Measurements from ENCODE around the gene KLF11. TPM values are rescaled to one million over a fixed set of nuclear protein-coding genes. Genes with fewer than 3 reads are reported as not detected.
"Not testable (repeated sequence)": the region's sequence is repeated elsewhere in the genome, so short reads cannot be mapped to it uniquely, and the experiment has no call there.

KLF11 gene
- polyA plus RNA-seq, 12 donors, result 23.1 to 30.8 (median 25.2) TPM; not detected in 1

DNA sequence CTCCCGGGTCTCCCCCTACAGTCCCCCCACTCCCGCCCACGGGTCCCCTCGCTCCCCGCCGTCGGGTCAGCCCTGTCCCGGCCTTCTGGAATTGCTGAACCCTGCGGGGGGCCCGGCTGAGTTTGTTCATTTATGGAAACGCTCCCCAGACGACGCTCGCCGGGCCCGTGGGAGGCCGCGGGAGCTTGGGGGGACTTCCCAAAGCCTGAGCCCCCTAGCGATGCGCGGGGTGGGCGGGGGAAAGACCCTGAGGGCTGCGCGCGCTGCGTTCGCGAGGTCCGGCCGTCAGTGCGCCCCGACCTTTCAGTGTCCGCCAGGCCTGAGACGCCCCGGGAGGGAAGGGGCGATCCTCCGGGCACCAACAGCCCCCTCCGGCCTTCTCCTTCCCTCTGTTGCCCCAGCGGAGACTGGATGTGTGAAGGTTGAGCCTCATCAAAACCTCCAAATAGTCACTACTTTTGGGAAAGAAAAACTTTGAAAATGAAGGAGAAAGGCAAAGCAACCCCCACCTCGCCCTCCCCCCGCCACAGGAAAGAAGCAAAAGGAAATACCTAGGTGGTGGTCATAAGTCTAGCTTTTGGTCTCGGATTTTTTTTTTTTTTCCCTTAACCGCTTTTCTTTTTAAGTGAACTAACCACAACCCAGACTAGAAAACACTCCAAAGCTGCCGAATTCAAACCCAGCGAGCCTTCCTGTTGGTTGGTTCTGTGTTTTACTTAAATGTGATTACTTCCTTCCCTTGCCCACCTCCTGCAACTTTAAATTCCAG is 37.4 kb downstream of the KLF11 start:
- DNase-seq, result no peak

DNA sequence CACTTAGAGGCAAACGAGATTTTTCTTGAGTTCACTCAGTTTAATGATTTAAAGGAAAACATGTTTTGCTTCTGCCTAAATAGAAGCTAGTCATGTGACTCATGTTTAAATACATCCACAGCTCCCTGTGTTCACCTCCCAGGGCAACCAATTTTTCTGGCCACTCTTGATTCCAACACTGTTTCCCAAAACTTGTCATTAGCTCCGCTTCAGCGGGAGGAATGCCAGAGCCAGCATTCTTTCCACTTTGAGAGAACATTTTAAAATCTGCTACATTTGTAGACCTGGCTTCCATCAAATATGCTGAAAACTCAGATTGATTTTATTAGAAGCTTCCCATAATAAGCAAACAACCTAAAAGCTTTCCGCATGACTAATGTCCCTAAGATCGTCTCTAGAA is 39.7 kb downstream of the KLF11 start:
- DNase-seq, result peak; percentile 43

DNA sequence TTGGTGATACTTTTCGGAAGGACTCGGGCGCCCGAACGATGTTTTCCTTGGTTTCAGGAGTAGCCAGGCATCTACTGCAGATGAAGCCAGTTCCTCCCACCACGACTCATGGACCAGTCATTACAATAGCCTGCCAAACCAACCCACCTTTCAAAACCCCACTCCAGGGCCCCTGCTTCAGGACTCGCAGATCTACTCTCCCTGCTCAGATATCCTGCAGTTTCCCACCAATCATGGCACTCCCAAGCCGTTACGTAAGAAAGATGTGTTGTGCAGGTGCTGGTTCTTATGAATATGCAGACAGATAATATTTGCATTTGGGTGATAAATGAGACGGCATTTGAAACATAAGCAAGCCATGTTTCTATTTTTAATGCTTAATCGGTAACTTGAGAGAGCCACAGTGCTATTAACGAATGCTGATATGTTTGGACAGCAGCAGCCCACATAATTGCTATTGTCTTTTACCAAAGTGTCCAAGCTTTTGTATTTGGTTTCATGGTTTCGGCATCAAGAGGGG is 40.4 kb downstream of the KLF11 start:
- no peak for DNase-seq

DNA sequence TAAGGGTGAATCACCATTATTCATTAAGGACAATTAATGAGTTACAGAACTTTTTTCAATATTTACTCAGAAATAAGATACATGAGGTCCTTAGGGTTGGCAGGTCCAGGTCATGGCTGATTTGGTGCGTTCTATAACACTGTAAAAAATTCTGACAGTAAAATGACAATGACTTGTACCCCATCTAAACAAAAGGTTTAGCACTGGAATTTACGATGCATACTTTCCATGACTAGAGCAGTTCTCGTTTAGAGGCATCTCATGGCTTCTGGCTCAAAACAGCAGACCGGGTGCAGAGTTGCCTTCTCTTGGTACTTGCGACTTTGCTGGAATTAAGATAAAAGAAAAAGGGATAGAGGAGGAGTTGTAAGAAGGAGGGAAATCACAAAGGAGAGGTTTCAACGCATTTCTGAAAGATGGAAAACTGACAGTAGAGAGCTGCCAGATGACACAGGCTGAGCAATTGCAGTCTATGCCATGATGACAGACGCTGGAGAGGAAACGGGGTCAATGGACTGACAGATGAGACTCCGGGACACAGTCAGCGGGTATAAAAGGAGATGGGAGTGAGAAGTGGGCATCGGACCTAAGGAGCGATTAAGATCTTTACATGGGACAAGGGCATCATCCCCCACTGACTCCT is 41.0 kb downstream of the KLF11 start:
- DNase-seq, result no peak

DNA sequence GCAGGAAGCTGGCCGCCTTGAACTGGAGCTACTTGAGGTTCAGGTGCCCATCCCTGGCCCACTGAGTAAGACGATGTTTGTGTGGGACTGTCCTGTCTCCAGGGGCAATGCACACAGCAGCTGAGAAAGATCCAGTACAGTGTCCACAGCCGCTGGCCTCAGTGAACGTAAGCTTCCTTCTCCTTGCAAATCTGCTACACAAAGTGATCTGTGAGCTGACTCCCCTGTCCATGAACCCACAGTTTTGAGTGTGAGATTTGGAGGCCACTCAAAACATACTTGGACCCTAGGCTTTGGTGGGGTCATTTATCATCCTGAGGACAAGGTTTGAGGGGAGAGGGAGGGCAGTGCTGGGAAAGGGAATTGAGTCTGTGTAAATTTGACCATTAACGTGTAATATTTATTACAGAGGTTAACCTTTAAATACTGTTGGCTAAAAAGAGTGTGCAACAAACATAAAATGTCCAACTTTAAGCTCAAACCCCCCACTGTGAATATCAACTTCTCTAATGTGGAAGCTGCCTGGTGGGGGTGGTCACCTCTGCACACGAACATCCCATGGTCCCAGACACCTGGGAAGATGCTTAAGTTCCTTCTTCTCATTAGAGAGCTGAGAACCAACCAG is 41.8 kb downstream of the KLF11 start:
- no peak for DNase-seq

DNA sequence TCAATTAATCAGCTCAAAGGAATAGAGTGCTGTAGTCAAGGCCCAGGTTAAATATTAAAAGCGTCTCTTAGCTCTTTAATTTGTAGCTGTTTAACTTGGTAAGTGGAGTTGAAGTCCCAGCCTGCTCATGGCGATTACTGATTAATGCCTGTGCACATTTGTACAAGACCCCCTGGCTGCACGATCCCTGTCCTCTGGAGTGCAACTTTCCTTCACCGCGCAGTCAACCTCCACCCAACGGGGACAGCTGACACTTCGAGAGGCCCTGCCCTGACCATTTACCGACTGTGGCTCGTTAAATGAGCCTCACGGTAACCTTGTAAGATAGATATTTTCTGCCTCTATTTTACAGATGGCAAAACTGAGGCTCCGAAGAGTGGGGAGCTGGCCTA is 42.3 kb downstream of the KLF11 start:
- DNase-seq, result no peak

DNA sequence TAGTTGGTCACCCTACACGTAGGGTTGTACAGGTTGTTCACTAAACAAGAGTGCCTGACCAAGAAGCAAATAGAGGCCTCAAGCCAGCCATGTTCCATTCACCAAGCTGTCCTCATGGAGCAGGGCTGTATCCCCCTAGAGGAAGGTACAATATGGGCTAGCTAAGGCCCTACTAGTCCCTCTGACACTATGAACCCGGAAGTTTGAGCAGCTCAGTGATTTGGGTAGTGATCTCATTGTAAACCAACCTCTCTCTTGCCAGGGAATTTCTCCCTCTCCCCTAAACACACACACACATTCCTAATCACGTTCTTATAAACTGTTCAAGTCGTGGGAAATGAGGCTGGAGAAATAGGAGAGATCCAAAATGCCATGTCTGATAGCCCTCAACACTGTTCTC is 43.6 kb downstream of the KLF11 start:
- no peak for DNase-seq

DNA sequence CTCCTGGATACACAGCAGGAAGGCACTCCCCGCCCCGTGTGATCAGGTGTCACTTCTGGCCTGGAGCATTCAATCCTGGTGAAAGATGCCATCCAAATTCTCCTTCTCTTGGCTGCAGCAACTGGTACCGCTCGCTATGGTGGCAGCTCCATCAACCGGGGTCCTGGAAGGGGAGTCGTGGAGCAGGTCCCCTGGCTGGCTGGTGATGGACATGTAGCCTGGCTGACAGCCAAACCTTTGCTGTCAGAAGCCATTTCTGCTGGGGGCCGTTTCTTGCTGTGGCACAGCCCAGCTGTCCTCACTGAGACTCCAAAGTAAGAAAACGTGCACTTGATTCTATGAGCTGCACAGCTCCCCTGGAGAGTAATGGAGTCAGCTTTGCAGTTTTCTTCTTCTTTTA is 44.0 kb downstream of the KLF11 start:
- DNase-seq, result no peak

DNA sequence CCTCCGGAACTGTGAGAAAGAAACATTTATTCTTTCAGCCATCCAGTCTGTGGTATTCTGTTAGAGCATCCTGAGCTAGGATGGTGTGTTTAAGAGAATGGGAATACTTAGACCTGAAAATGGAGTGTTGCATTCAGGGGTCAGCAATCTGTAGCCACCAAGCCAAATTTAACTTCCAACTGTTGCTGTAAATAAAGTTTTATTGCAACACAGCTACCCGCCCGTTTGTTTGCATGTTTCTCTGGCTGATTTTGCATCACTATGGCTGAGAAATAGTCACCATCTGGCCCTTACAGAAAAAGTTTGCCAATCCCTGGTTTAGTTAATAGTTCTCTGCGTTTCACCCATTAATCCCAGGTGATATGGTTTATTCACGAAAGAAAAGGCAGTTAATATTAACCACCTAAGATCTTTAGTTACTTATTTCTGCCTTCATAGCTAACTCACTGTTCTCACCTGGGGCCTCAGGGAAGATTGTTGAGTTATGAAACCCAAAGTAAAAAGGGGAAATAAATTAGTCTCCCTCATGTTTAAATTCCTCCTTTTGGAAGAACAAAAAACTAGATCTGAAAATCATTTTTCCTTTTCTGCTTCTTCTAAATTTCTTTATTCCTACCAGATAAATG is 46.3 kb downstream of the KLF11 start:
- no peak for DNase-seq

DNA sequence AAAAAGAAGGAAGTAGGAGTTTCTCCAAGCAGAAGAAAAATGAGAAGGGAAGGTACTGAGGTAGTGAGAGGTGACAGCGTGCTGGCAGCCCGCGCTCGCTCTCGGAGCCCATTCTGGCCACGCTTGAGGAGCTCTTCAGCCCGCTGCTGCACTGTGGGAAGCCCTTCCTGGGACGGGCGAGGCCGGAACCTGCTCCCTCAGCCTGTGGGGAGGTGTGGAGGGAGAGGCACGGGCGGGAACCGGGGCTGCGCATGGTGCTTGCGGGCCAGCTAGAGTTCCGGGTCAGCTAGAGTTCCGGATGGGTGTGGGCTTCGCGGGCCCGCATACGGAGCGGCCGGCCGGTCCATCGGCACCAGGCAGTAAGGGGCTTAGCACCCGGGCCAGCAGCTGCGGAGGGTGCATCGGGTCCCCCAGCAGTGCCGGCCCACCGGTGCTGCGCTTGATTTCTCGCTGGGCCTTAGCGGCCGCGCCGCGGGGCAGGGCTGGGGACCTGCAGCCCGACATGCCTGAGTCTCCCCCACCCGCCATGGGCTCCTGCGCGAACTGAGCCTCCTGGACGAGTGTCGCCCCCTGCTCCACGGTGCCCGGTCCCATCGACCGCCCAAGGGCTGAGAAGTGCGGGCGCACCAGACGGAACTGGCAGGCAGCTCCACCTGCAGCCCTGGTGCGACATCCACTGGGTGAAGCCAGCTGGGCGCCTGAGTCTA is 48.0 kb downstream of the KLF11 start:
- no peak for DNase-seq

DNA sequence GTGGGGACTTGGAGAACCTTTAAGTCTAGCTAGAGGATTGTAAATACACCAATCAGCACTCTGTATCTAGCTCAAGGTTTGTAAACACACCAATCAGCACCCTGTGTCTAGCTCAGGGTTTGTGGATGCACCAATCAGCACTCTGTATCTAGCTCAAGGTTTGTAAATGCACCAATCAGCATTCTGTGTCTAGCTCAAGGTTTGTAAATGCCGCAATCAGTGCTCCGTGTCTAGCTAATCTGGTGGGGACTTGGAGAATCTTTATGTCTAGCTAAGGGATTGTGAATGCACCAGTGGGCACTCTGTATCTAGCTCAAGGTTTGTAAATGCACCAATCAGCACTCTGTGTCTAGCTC is 48.5 kb downstream of the KLF11 start:
- DNase-seq, result not testable (repeated sequence)

DNA sequence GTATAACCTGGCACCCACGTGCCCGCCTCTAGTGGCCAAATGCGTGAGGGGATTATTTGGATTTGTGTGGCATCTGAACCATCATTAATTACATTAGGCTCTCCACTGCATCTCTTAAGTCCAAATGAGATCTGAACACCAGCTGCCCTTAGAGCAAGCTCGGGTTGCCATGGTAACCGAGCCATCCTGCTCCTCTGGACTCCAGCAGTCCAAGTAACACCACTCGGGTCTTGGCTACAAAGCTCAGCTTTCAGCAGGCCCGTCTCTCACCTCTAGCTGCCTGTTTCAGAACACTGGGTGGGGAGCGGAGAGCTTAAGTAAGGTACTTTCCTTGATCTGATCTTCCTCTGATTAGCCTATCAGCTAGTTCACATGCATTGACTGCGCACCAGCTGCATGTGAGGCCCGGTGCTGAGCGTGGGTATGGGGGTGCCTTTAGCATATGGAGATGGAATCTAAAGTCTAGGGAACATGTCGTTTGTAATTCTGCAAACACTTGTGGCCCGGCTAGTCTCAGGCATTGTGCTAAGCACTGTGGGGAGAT is 51.0 kb downstream of the KLF11 start:
- DNase-seq, result no peak

DNA sequence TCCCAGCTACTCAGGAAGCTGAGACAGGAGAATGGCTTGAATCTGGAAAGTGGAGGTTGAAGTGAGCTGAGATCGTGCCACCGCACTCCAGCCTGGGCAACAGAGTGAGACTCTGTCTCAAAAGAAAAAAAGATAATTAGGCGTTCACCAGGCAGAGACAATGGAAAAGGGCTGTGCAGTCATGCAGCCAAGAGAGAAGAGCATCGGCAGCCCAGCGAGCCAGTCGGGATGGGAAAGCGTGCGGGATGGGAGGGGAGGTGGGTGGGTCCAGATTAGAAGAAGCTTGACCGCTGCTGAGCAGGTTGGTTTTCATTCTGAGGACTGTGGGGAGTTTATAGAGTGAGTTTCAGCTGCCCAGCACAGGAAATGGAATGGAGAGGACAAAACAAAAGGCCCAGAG is 51.8 kb downstream of the KLF11 start:
- DNase-seq, result no peak

DNA sequence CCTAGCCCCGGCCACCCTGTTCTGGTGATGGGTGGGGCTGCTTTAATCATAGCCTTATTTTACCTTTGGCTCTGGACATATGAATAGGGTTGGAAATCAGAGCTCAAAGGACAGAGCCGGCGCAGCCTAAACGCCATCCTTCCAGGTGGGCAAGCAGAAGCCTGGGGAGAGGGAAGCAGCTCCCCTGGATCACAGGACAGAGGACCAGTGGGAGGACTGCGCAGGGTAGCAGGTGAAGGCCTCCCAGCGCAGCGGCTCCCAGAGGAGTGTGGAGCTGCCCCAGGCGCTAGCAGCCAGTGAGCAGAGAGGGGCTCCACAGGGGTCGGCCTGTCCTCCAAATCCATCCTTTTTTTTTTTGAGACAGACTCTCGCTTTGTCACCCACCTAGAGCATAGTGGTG is 53.3 kb downstream of the KLF11 start:
- no peak for DNase-seq

DNA sequence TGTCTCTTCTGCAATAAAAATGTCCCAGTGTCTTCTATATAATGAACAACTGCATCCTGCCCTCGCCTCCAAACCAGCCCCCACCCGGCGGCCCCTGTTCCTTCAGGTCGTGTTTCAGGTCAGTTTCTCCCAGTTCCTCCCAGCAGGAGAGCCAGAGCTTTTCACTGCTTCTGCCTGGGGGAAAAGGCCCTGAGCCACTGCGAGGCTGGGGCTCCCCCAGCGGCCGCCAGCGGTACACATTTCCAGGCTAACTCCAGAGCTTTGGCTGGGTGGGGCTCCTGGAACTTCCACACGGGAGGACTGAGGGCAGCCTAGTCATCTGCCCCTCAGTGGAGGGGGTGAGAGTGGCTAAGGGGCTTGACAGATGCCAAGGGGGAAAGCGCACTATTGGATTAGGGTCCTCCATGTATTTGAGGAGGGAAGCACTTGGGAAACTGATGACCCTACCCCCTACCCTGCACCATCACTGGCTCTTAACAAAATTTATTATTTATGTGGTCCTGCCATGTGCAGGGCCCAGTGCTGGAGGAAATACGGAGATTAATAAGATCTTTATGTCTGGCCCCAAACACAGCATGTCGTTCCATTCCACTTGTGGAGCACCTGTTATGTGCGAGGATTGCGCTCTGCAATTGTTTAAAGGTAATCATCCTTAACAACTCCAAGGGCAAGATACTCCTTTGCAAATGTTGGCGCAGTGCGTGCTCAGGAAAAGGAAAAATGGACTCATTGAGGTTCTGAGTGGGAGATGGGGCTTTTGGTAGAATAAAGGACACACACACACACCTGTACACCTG is 54.2 kb downstream of the KLF11 start:
- DNase-seq, result peak; percentile 41

DNA sequence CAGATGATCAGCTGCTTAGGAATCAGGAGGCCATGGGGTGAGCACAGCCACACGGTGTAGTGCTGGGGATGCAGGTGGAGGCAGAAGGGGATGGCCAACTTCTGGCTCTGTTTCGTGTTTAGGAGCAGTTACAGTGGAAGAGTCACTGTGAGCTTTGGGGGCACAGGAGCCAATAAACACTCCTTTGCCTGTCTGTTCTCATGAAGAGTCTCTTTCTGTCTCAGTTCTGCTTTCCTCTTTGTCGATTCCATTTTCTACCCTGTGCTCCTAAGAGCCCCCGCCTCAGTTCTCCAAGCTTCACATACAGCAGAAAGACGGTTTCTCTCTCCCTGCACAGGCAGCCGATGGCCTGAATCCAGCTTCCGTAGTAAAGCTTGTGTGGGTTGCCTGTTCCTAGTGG is 58.1 kb downstream of the KLF11 start:
- no peak for DNase-seq

DNA sequence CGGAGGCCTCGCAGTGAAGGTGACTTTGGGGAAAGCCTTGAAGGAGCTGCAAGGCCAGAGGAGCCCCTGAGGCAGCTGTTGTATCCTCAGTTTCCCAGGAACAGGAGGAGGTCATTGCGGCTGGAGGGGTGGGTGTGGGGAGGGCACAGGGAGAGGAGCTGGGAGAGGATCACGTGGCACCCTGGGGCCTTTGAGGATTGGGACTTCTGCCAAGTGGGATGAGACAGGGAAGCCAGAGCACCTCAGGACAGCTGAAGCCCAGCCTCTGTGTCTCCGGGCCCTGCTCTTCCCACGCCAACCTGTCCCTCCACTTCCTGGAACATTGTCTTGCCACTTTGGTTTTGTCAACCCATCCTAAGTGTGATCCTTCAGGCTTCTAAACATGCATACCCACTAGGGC is 59.8 kb downstream of the KLF11 start:
- no peak for DNase-seq

Data from muscle of arm (tissue), 12 donors.